NB4 (cell line): ENCODE data around the gene UPF3A.

Experiments
- DNase-seq: peaks from one replicate; pipeline ENCODE4 v3.0.0; 2010; ENCODE audit warnings: low read depth
- H3K4me3 ChIP-seq: one replicate; pipeline ENCODE4 v1.5.1; 2011; ENCODE audit warnings: mild to moderate bottlenecking, low read depth, low read length, moderate library complexity
- MYC ChIP-seq: IDR thresholded peaks from 2 replicates; pipeline ENCODE4 v1.6.1; 2011; ENCODE audit warnings: low read depth, low read length
- POLR2A ChIP-seq: IDR thresholded peaks from 2 replicates; pipeline ENCODE4 v1.6.1; 2011; ENCODE audit warnings: mild to moderate bottlenecking; ENCODE audit not compliant: insufficient read length; ENCODE audit errors: extremely low read depth
- TF ChIP-seq, protein P1 (sequence below): IDR thresholded peaks from 2 replicates; pipeline ENCODE4 v1.6.1; 2011; ENCODE audit warnings: low read depth, low read length
- TF ChIP-seq, protein P2 (sequence below): IDR thresholded peaks from one replicate; pipeline ENCODE4 v1.5.1; 2012; ENCODE audit warnings: low read depth, low read length

UPF3A gene

DNA sequence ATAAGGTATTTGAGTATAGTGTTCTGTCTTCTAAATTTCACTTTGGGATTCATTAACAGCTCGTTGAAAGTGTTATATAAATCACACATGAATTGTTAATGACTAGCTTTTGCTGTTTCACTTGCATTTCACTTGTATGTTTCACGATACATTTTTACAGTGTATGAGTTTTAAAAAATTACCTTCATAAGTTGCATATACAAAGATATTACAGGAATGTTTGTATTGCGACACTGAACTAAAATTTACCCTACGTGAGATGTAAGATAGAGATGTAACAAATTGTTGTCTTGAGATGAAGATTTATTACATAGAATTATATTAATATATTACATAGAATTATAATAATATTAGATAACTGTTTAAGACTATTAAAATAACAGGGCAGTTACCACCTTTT is 45.2 kb upstream of the UPF3A start:
- TF ChIP-seq MYC (no peak), POLR2A (no peak)
- TF ChIP-seq, protein P1, sequence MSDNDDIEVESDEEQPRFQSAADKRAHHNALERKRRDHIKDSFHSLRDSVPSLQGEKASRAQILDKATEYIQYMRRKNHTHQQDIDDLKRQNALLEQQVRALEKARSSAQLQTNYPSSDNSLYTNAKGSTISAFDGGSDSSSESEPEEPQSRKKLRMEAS, result no peak
- TF ChIP-seq, protein P2, sequence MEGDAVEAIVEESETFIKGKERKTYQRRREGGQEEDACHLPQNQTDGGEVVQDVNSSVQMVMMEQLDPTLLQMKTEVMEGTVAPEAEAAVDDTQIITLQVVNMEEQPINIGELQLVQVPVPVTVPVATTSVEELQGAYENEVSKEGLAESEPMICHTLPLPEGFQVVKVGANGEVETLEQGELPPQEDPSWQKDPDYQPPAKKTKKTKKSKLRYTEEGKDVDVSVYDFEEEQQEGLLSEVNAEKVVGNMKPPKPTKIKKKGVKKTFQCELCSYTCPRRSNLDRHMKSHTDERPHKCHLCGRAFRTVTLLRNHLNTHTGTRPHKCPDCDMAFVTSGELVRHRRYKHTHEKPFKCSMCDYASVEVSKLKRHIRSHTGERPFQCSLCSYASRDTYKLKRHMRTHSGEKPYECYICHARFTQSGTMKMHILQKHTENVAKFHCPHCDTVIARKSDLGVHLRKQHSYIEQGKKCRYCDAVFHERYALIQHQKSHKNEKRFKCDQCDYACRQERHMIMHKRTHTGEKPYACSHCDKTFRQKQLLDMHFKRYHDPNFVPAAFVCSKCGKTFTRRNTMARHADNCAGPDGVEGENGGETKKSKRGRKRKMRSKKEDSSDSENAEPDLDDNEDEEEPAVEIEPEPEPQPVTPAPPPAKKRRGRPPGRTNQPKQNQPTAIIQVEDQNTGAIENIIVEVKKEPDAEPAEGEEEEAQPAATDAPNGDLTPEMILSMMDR, result no peak
- DNase-seq, result no peak
- peak overlapping the region; percentile 79 for H3K4me3 ChIP-seq

DNA sequence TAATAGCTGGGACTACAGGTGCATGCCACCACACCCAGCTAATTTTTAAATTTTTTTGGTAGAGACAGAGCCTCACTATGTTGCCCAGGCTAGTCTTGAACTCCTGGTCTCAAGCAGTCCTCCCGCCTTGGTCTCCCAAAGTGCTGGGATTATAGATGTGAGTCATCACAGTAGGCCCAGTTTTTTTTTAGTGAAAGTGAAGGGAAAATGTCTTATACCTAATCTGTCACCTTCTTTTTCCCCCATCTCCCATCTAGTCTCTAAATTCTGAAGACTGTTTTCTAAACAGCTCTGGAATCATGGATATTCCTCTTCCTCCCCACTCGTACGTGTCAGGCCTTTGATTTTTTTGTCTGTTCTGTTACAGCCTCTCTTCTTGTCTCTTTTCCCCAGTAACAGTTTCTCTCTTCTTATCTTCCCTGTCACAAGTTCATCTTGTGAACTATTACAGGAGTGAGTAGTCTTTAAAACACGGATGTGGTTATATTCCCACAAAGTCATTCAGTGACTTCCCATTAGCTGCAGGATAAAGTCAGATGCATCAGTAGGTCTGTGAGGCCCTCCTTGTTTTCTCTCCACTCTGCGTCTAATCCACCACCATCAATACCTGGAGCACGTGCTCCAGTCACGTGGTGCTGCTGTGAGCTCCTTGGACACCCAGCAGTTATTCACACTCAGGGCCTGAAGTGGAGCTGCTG is 43.8 kb upstream of the UPF3A start:
- no peak for DNase-seq
- H3K4me3 ChIP-seq, result no peak overlapping the region
- TF ChIP-seq, protein P2, result no peak
- TF ChIP-seq, protein P1, result no peak
- TF ChIP-seq MYC, result no peak
- no peak for TF ChIP-seq POLR2A

DNA sequence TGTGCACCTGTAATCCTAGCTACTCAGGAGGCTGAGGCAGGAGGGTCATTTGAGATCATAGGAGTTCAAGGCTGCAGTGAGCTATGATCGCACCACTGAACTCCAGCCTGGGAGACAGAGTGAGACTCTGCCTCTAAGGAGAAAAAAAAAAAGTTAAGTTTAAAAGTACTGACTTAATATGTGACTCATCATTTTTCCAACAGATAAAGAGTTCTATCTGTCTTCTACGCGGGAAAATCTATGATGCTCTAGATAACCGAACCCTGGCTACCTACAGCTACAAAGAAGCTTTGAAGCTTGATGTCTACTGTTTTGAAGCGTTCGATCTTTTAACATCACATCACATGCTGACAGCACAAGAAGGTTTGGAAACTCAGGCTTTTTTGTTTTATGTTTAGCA is 39.5 kb upstream of the UPF3A start:
- DNase-seq, result no peak
- no peak overlapping the region for H3K4me3 ChIP-seq
- TF ChIP-seq POLR2A, result no peak
- TF ChIP-seq, protein P1, result no peak
- TF ChIP-seq, protein P2, result no peak
- TF ChIP-seq MYC, result no peak

DNA sequence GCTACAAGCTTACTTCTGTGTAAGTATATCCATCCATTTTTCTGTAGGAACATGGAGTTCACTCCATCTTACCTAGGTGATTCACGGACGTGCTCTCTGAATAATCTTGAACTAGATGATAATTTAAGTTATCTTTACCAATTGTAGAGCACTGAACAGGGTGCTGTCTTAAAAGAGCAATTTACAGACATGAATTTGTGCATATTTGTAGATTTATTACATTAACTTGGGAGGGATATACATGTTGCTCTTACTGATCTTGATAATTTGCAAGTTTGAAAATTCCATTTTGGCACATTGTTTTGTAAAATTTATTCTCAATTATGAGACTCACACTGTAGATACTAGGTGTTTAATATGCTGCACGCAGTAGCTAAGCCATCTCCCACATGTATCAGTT is 37.4 kb upstream of the UPF3A start:
- TF ChIP-seq POLR2A (no peak), MYC (no peak)
- TF ChIP-seq, protein P1, result no peak
- TF ChIP-seq, protein P2, result no peak
- no peak overlapping the region for H3K4me3 ChIP-seq
- DNase-seq, result no peak

DNA sequence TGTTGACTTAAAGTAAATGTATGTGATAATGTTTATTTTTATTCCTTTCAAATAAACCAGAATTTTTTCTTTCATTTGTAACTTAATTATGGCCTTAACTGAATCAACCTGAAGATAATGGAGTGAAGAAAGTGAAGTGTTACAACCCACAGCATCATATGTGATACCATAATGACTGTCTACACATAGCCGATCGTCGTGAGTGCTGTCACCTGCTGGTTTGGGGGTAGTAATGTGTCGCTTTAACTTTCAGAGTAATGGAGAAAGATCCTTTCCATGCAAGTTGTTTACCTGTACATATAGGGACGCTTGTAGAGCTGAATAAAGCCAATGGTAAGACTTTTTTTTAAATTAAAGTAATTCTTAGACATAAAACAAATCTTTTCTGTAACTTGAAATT is 36.8 kb upstream of the UPF3A start:
- no peak for DNase-seq
- no peak overlapping the region for H3K4me3 ChIP-seq
- no peak for TF ChIP-seq MYC
- TF ChIP-seq, protein P2, result no peak
- TF ChIP-seq POLR2A, result no peak
- TF ChIP-seq, protein P1, result no peak

DNA sequence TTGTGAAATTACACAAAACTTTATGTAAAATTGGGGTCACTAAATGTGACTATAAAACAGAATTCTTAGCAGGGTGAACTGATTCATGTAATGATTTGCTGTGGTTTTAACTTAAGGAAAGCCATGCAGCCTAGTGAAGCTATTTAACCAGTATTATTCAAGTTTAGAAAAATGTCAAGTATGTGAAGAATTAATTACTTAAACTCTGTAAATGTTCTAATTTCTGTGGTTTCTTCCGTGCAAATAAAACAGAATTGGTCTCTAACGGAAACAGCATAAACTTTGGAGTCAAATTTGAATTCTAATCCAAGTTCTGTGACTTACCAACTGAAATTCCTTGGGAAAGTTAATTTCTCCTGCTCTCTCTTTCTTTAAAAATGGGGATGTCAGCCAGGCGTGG is 33.4 kb upstream of the UPF3A start:
- no peak overlapping the region for H3K4me3 ChIP-seq
- DNase-seq, result no peak
- TF ChIP-seq MYC (no peak), POLR2A (no peak)
- TF ChIP-seq, protein P1, result no peak
- TF ChIP-seq, protein P2, result no peak
